Astrocyte of the hippocampus (primary cell): Measurements from ENCODE around the gene GBGT1.
"Not testable (repeated sequence)": the region's sequence is repeated elsewhere in the genome, so short reads cannot be mapped to it uniquely, and the experiment has no call there.

Experiments used
- DNase-seq: peaks from one replicate; pipeline ENCODE4 v3.0.0; 2011; ENCODE audit warnings: low read depth, low spot score

Gene GBGT1

DNA sequence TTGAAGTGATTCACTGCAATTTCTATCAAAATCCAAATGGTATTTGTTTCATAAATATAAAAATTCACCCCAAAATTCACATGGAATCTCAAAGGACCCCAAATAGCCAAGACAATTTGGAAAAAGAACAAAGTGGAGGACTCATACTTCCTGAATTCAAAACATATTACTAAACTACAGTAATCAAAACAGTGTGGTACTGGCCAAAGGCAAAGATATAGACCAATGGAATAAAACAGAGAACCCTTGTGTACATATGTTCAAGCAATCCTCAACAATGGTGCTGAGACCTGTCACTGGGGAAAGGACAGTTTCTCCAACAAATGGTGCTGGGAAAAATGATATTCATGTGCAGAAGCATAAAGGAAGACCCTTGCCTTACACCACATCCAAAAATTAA, 31.3 kb upstream of the GBGT1 start:
- DNase-seq: no peak

GRCh38 chr9:133194597-133194996, 30.9 kb upstream of the GBGT1 start:
- DNase-seq: no peak

DNA sequence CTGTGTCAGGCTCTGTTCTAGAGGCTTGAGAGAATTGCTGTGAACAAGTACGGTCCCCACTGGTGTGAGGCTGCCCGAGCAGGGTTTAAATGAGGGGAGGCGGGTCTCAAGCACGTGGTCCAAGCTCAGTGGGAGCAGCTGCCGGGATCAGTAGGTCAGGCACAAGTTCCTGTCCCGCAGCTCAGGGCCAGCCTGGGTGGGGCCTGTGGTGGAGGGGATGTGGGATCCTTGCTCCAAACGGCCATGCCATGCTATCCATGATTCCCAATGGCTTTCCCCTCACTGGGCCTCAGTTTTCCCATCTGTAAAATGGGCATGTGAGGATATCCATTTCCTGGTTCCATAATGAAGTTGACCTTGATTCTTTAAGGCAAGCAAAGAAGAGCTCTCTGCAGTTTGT, 28.3 kb upstream of the GBGT1 start:
- no peak for DNase-seq

- no peak for DNase-seq
Measured at GRCh38 chr9:133189826-133190225, 26.1 kb upstream of the GBGT1 start.

GRCh38 chr9:133188843-133189180, 25.1 kb upstream of the GBGT1 start:
- DNase-seq: no peak

GRCh38 chr9:133188006-133188842, 24.5 kb upstream of the GBGT1 start:
- peak; percentile 23 for DNase-seq

DNA sequence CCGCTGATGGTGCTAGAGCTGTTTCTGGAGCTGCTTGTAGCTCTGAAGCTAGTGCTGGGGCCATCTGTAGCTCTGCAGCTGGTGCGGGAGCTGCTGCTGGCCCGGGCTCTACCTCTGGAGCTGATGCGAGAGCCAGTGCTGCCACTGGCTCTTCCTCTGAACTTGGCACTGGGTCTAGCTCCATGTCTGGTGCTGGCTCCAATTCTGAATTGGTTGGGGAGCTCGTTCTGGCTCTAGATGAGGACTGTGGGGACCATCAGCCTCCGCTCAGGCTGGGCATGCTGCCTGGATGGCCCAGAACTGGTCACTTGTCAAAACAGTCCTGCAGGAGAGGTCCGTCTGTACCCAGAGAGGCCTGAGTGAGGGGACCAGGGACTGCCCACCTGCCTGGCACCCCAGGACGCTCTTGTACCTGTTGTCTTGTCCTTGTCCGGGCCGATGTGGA, 23.9 kb upstream of the GBGT1 start:
- no peak for DNase-seq

GRCh38 chr9:133186736-133187135, 23.0 kb upstream of the GBGT1 start:
- no peak for DNase-seq

DNA sequence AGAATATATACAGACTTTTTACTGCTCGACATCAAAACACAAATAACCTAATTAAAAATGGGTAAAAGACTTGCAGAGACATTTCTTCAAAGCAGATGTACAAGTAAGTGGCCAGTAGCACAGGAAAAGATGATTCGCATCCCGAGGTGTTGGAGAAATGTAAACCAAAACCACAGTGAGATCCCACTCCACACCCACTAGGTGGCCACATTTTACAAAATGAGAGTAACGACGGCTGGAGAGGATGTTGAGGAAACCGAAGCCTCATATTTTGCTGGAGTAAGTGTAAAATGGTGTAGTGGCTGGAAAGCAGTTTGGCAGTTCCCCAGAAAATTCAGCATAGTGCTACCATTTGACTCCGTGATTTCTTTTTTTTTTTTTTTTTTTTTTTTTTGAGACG, 21.3 kb upstream of the GBGT1 start:
- peak; percentile 84 for DNase-seq

DNA sequence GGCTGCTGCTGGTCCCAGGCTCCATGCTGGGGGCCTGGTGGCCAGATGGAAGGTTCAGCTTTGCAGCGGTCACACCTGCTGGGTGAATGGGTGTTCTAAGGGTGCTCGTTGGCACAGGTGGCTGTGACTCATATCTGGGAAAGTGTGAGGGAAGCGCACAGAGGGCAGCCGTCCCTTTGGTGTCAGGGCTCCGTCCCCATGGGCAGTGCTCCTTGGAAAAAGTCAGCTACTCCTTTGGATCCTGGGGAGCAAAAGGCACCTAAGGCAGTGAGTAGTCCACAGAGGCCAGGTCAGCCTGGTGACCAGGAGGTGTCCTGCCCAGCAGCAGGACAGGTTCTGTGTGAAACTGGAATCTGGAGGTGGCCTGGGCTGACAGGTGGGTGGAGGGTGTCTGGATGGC, 18.4 kb upstream of the GBGT1 start:
- no peak for DNase-seq

DNA sequence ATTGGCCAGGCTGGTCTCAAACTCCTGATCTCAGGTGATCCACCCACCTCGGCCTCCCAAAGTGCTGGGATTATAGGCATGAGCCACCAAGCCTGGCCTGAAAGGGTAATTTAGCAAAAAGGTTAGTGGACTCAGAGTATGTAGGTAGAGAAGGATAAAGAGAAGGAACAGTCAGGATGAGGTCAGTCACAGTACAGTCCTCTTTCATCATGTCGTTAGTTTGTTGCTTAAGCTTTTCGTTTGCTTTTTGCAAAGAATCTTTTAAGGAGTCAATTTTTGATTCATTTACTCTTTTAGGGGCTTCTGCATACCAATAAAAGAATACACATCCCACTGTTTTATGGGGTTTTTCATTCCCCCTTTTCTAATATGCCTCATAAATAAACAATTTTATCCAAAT, 17.8 kb upstream of the GBGT1 start:
- no peak for DNase-seq

GRCh38 chr9:133180953-133181352, 17.2 kb upstream of the GBGT1 start:
- DNase-seq: no peak

- no peak for DNase-seq
Measured at GRCh38 chr9:133173056-133173455, 9.3 kb upstream of the GBGT1 start.

- no peak for DNase-seq
Measured at GRCh38 chr9:133171161-133171961, 7.6 kb upstream of the GBGT1 start.

DNA sequence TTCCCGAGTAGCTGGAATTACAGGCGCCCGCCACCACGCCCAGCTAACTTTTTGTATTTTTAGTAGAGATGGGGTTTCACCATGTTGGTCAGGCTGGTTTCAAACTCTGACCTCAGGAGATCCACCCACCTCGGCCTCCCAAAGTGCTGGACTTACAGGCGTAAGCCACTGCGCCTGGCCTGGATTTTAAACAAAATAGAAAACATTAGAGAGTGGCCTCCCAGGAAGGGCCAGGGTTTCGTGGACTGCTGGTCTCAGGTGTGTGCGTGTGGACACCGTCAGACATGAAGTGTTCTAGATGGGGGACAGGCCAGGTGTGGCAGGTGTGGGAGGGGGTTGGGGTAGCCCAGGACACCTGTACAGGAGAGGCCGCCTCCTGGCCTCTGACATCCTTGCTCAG, 7.0 kb upstream of the GBGT1 start:
- no peak for DNase-seq

- DNase-seq: not testable (repeated sequence)
Measured at GRCh38 chr9:133169687-133170086, 6.0 kb upstream of the GBGT1 start.

DNA sequence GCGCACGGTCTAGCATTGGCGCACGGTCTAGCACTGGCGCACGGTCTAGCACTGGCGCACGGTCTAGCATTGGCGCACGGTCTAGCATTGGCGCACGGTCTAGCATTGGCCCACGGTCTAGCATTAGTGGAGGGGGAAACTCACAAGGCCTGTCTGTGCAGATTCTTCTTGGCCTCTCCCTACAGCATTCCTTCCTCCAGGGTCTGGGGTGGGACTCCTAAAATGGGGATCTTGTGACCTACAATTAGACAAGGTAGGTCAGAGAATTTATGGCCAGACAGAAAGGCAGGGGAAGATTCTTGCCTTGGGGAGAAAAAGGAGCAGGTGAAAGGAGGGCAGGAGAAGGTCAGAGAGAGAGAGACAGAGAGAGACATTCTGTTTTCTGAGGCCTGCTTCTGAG, 5.4 kb upstream of the GBGT1 start:
- DNase-seq: no peak

GRCh38 chr9:133168432-133168831, 4.7 kb upstream of the GBGT1 start:
- DNase-seq: peak; percentile 36

- no peak for DNase-seq
Measured at GRCh38 chr9:133167769-133168168, 4.1 kb upstream of the GBGT1 start.

- no peak for DNase-seq
Measured at GRCh38 chr9:133167096-133167730, 3.5 kb upstream of the GBGT1 start.

DNA sequence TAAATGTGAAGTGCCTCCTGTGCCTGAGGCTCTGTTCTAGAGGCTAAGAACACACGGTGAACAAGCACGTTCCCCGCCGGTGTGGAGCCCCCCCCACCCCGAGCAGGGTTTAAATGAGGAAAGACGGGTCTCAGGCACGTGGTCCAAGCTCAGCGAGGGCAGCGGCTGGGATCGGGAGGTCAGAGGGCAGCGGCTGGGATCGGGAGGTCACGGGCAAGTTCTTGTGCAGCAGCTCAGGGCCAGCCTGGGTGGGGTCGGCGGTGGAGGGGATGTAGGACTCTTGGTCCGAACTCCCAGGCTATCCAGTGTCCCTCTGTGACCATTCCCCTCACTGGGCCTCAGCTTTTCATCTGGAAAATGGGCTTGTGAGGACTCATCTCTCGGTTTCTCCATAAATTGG, 2.7 kb upstream of the GBGT1 start:
- DNase-seq: no peak

DNA sequence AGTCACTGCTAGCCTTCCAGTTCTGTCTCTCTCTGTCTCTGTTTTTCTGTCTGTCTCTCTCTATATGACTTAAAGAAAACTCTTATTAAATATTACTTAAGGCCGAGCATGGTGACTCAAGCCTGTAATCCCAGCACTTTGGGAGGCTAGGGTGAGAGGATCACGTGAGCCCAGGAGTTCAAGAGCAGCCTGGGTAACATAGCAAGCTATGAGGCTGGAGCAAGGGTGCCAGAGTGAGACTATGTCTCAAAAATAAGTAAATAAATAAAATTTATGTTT, 1.7 kb upstream of the GBGT1 start:
- DNase-seq: no peak

DNA sequence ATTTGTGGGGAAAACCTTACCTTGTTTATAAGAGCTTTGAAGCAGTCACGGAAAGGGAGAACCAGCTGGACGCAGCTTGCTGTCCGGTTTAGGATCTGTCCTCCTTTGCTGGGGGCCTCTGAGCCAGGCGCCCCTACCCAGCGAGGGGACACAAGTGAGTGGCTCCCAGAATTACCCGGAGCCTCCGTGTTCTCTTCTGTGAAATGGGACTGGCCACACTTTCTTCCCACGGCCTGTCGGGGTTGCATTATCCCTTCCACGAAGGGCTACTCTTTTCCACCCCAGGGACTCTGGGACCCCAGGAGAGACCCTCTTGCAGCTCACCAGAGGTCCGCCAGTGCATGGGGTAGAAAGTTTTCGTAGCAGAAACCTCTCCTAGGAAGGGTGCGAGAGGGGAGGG, 477 bp upstream of the GBGT1 start:
- no peak for DNase-seq
